Heart left ventricle (tissue), 13 donors: ENCODE data around the gene ANKRD22.

ENCODE experiments used
- POLR2A ChIP-seq, 2 donors: fragments of 450-650 bp; IDR thresholded peaks; one replicate each; pipeline ENCODE4 v1.6.1; 2017; ENCODE audit warnings: antibody characterized with exemption in 2 of 2, mild to moderate bottlenecking in 2 of 2, moderate library complexity in 2 of 2
- TF ChIP-seq, protein P1 (sequence below), 12 donors: fragments of 200-600 bp; sonication (generic) in 4 of 12; IDR thresholded peaks; one replicate each; pipeline versions ENCODE4 v1.5.0 to v1.8.0; 2018 to 2022; ENCODE audit warnings: antibody characterized with exemption in 12 of 12, mild to moderate bottlenecking in 5 of 12
- donor health status: ischemic (EF 13 %, LVEDD 7.1; RV severe dilation, severe dysfunction).
- donor health status: DM: no; HTN: yes; CAD: no.
- donor health status: DM: no; HTN: no; CAD: no.
- donor health status: ischemic (EF 25% LVEDD 6.9; RV normal size, moderate dysfunction).
- donor health status: ischemic (EF 25% LVEDD 5.7; RV mildly dilated, moderate dysfunction).
- donor health status: ischemic (EF 35%, LVEDD 5.7; RV mildly dilated, moderate dysfunction).
- donor health status: nonischemic (EF 11% LVEDD 7.7; RV severe dilation, severe dysfunction).
- donor health status: DM: yes; HTN: yes; CAD: no.
- donor health status: PGD.
- donor health status: ischemic (EF 29% LVEDD 5.4; RV normal size, mild dysfunction).
- donor health status: nonischemic (EF 23%, LVEDD 6.1; RV moderate dilation, normal function).

DNA sequence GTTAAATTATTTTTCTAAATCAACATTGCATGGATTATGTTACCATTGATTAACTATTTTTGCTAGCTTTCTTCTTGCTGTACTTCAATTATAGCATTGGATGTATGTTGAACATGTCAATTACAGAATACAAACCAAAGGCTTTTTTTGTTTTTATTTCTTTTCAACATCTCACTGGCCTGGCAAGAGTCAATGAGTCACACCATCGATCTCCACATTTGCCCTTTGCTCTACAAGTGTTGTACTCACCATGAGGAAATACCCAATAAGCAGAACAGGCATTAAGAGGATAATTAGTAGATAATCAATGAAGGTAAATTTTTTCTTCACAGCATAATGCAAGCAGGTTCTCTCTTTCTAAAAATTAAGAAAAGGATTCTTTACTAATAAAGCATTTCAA lies 23.3 kb downstream of the ANKRD22 start:
- no peak for TF ChIP-seq POLR2A (IDR thresholded peaks at IDR 0.05)
- TF ChIP-seq, protein P1, sequence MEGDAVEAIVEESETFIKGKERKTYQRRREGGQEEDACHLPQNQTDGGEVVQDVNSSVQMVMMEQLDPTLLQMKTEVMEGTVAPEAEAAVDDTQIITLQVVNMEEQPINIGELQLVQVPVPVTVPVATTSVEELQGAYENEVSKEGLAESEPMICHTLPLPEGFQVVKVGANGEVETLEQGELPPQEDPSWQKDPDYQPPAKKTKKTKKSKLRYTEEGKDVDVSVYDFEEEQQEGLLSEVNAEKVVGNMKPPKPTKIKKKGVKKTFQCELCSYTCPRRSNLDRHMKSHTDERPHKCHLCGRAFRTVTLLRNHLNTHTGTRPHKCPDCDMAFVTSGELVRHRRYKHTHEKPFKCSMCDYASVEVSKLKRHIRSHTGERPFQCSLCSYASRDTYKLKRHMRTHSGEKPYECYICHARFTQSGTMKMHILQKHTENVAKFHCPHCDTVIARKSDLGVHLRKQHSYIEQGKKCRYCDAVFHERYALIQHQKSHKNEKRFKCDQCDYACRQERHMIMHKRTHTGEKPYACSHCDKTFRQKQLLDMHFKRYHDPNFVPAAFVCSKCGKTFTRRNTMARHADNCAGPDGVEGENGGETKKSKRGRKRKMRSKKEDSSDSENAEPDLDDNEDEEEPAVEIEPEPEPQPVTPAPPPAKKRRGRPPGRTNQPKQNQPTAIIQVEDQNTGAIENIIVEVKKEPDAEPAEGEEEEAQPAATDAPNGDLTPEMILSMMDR (IDR thresholded peaks at IDR 0.05): no peak
